ENCODE measurements around the gene TMOD1. TPM values are rescaled to one million over a fixed set of nuclear protein-coding genes. Genes with fewer than 3 reads are reported as not detected.

Gene TMOD1
- total RNA-seq, 2 experiments from 2014 or later = 0.79 to 1.1 TPM

DNA sequence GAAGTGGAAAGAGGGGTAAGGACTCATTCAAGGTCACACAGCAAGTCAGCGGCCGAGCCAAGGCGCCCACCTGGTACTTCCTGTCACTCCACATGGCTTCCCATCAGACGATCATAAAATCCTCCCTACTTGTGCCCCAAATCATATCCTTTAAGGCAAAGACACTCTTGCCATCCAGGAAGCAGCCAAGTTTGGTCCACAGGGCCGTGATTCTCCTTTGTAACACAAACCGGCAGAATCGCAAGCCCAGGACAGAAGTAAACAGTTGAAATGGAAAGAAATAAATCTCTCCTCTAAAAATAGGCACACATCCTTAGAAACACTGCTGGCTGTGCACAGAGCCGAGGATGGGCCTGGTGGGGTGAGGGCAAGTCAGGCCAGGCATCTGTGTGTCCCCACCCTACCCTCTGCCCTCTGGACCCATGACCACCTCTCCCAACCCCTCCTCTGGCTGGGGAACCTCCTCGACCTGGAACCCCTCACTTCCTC is 30.5 kb downstream of the TMOD1 start:
- no peaks in the 10 kb centered on the region for H3K9me3 Mint-ChIP-seq
- peaks cover 14% of the 10 kb centered on the region for H3K27me3 Mint-ChIP-seq
- ATAC-seq (ENCODE audit: low read depth) = no peak
- H3K36me3 Mint-ChIP-seq = no peaks in the 10 kb centered on the region
- POLR2A ChIA-PET = no interaction called here
- no peak overlapping the region for H3K27ac Mint-ChIP-seq
- DNase-seq = no peak
- no peaks in the 10 kb centered on the region for H3K4me1 Mint-ChIP-seq
- no peak overlapping the region for H3K4me3 Mint-ChIP-seq

DNA sequence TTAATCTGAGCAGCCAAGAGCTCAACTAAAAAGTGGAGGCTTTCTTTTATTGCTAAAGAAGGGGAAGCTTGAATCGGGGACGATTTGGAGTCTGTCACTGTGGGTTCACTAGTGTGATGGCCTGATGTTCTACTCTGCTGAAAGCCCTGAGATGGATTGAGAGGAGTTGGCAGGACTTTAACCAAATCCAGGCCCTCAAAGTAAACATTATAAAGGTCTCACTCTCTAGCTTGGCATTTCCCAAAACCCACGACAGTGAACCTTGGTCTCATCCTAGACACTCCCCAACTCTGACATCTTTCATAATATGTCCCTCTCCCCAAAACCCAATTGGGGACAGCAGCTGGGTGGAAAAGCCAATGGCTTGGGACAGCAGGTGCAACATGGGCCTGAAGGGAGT is 32.7 kb downstream of the TMOD1 start:
- DNase-seq = no peak
- peaks cover 31% of the 10 kb centered on the region for H3K27me3 Mint-ChIP-seq
- no peak overlapping the region for H3K27ac Mint-ChIP-seq
- no peaks in the 10 kb centered on the region for H3K4me1 Mint-ChIP-seq
- H3K4me3 Mint-ChIP-seq = no peak overlapping the region
- H3K9me3 Mint-ChIP-seq = no peaks in the 10 kb centered on the region
- POLR2A ChIA-PET = no interaction called here
- ATAC-seq (ENCODE audit: low read depth) = no peak
- H3K36me3 Mint-ChIP-seq = no peaks in the 10 kb centered on the region

DNA sequence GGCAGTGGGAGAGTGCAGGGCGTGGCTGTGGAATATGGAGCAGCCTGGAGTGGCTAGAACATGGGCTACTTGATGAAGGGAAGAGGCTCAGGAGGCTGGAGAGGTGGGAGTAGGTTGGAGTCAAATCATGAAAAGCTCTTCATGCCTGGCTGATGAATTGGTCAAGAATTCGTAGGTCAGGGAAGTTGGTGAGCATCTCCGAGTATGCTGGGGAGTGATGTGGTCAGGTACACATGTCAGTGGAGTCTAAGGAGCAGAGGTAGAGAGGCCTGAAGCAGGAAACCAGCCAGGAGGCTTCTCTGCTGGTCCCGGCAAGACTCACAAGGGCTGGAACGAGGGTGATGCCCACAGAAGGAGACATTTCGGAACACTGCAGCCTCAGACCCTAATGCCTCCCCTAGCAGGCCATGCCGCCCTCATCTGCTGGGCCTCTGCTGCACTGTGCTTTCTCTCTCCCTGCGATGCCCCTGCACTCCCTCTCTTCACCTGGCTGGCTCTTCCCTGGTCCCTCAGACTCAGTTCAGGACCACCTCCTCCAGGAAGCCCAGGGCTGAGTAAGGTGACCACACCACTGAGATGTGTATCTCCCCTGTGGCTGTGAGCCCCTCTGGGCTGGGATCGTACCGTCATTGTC is 33.6 kb downstream of the TMOD1 start:
- H3K27ac Mint-ChIP-seq = no peak overlapping the region
- DNase-seq (no peak), ATAC-seq (ENCODE audit: low read depth) (no peak)
- H3K36me3 Mint-ChIP-seq = no peaks in the 10 kb centered on the region
- no peaks in the 10 kb centered on the region for H3K4me1 Mint-ChIP-seq
- H3K4me3 Mint-ChIP-seq = no peak overlapping the region
- peaks cover 32% of the 10 kb centered on the region for H3K27me3 Mint-ChIP-seq
- no peaks in the 10 kb centered on the region for H3K9me3 Mint-ChIP-seq
- POLR2A ChIA-PET = no interaction called here

DNA sequence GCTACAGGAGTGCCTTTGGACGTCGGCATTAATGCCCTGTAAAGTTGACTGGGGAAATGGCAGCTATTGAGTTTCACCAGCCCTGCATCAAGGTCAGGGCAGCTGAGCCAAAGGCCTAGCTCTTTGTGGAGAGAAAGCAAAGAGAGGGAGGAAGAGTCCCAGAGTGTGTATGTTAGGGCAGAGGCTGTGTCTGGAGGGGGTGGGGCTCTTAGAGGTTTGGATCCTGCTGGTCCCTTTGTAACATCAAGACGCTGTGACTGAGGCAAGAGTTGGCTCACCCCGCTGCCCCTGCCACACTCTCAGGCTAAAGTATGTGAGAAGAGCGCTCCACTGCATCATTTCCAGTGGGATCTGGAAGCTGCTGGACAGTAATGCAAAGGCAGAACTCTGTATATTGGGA is 34.3 kb downstream of the TMOD1 start:
- no peak overlapping the region for H3K4me3 Mint-ChIP-seq
- H3K36me3 Mint-ChIP-seq = no peaks in the 10 kb centered on the region
- POLR2A ChIA-PET = no interaction called here
- no peak overlapping the region for H3K27ac Mint-ChIP-seq
- no peak for DNase-seq
- H3K4me1 Mint-ChIP-seq = no peaks in the 10 kb centered on the region
- ATAC-seq (ENCODE audit: low read depth) = no peak
- no peaks in the 10 kb centered on the region for H3K9me3 Mint-ChIP-seq
- H3K27me3 Mint-ChIP-seq = peaks cover 36% of the 10 kb centered on the region

DNA sequence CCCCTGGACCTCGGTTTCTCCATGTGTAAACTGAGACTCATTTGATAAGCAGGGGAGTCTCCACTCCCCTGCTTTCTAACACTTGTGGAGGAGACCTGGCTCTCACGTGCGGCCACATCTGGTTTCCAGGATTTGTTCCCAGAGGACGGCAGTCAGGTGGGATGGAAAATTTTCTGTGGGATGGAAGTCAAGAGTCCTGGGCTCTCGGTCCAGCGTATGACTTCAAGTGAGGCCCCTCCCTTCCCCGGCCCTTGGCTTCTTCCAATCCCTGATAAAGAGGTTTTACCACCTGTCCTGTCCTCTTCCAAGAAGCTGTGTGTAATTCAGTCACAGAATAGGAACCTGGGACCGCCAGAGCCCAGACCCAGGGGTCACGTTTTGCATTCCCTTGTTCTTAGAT is 35.0 kb downstream of the TMOD1 start:
- Mint-ChIP-seq H3K4me1 (no peaks in the 10 kb centered on the region), H3K4me3 (no peak overlapping the region), H3K27me3 (peaks cover 36% of the 10 kb centered on the region), H3K9me3 (no peaks in the 10 kb centered on the region), H3K27ac (no peak overlapping the region), H3K36me3 (no peaks in the 10 kb centered on the region)
- ATAC-seq (ENCODE audit: low read depth) (no peak), DNase-seq (no peak)
- POLR2A ChIA-PET = no interaction called here

DNA sequence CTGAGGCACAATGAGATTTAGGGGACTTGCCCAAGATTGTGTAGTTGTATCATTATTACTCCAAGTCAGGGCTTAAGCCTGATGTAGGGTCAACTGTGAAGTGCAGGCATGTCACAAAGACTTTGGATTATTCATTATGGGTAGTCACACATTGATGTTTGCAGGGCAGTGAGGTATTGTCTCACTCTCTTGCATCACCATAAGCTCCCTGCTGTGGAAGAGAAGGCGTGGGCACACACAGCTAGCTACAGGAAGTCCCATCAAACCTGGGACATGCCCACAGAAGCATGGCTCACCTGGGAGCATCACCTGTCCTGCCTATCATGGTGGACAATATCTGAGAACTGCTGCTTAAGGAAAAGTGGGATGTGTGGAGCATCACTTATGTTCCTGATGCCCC is 42.1 kb downstream of the TMOD1 start:
- H3K27me3 Mint-ChIP-seq = peaks cover 21% of the 10 kb centered on the region
- no peaks in the 10 kb centered on the region for H3K9me3 Mint-ChIP-seq
- no peaks in the 10 kb centered on the region for H3K36me3 Mint-ChIP-seq
- DNase-seq = no peak
- no peak overlapping the region for H3K4me3 Mint-ChIP-seq
- H3K4me1 Mint-ChIP-seq = no peaks in the 10 kb centered on the region
- POLR2A ChIA-PET = no interaction called here
- H3K27ac Mint-ChIP-seq = no peak overlapping the region
- ATAC-seq (ENCODE audit: low read depth) = no peak

DNA sequence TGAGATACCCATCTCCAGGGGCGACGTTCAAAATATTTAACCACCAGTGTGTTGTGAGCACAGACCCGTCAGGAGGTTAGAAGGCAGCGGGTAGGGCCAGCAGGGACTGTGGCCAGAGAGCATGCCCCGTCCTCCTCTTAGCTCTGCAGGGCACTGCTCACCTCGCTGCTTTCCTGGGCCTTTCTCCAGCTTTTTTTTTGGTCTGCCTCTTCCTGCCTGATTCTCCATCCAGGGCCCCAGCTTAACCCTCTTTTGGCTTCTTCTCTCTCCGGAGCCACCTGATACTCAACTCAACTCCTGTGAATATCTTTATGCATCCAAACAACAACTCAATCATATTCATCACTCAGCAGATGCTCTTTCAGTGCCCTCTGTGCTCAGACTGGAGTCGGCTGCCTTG is 44.0 kb downstream of the TMOD1 start:
- Mint-ChIP-seq H3K4me1 (no peaks in the 10 kb centered on the region), H3K4me3 (no peak overlapping the region), H3K36me3 (no peaks in the 10 kb centered on the region), H3K27ac (no peak overlapping the region), H3K27me3 (peaks cover 18% of the 10 kb centered on the region), H3K9me3 (no peaks in the 10 kb centered on the region)
- ATAC-seq (ENCODE audit: low read depth) (no peak), DNase-seq (no peak)
- POLR2A ChIA-PET = no interaction called here

DNA sequence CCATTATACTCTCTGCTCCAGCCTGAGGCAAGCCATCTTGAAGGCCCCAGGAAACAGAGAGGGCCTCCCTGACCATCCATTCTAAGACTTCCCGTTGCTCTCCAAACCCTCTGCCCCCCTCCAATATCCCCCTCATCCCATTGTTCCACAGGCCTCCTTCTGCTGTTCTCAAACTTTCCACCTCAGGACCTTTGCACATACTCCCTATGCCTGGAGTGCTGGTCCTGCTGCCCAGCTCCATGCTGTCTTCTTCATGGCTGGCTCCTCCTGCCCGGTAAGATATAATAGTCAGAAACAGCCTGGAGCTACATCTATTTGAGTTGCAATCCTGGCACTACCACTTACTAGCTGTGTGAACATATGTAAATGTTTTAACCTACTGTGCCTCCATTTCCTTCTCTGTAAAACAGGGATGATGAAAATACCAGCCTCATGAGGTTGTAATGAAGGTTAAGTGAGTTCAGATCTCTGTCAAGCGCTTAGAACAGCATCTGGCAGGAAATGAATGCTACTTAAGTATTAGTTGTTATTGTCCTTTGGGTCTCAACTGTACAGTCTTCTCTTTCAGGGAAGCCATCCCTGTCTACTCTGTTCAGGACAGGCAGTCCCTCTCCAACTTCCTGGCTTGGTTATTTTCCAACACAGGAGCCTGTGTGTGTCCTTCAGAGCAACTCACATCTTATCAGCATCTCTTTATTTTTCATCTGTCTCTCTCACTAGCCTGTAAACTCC is 45.8 kb downstream of the TMOD1 start:
- no peak for ATAC-seq (ENCODE audit: low read depth)
- Mint-ChIP-seq H3K27me3 (peaks cover 26% of the 10 kb centered on the region), H3K27ac (no peak overlapping the region), H3K36me3 (no peaks in the 10 kb centered on the region), H3K4me3 (no peak overlapping the region), H3K9me3 (no peaks in the 10 kb centered on the region), H3K4me1 (no peaks in the 10 kb centered on the region)
- POLR2A ChIA-PET = no interaction called here
- DNase-seq = no peak

DNA sequence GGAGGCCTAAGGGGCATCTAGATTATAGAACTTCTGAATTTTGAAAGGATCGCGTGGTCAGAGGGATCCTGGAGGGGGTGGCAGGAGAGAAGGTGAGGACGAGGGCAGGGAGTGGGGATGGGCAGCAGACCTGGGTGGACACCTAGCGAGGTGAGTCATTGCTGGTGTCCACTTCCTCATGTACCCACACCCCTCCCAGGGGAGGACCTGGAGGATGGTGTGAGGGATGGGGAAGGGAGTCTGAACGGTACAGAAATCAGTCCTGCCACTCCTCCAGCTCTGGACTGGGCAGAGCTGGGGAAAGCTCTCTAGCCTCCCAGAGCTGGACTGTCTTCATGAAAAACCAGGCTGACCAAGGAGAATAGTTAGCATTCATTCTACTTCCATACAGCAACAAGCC is 46.9 kb downstream of the TMOD1 start:
- Mint-ChIP-seq H3K4me1 (no peaks in the 10 kb centered on the region), H3K27me3 (peaks cover 36% of the 10 kb centered on the region), H3K36me3 (no peaks in the 10 kb centered on the region), H3K27ac (no peak overlapping the region), H3K9me3 (no peaks in the 10 kb centered on the region), H3K4me3 (no peak overlapping the region)
- POLR2A ChIA-PET = no interaction called here
- ATAC-seq (ENCODE audit: low read depth) = no peak
- no peak for DNase-seq

DNA sequence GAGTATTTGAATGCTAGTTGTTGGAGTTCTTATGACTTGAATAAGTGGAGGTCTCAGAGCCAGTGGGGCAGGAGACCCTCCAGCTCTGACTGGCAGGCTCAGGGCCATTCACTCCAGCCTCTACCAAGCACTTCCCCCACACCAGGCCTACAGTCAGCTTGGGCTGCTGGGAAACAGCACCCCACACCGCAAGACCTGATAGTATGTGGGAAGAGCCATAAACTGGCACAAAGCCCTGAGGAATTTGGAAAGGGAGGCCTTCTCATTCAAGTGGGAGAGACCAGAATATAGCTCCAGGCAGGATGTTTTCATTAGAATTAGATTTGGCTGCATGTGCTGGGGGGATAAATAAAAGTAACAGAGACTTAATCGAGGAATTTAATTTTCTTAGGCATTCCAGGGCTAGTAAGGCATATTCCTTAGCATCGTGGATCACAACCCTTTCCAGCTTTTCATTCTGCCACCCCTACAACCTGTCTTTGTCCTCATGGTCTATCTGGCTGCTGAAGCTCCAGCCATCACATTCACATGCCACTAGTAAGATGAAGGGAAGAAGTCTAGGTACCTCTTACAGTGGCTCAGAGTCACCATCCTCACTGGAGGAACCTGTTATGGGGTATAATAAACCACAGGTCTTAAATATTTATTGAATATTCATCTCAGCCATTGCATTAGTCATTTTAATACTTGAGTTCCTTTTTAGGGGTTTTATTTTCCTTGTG is 47.5 kb downstream of the TMOD1 start:
- Mint-ChIP-seq H3K4me1 (no peaks in the 10 kb centered on the region), H3K4me3 (no peak overlapping the region), H3K27ac (no peak overlapping the region), H3K36me3 (no peaks in the 10 kb centered on the region), H3K9me3 (no peaks in the 10 kb centered on the region), H3K27me3 (peaks cover 36% of the 10 kb centered on the region)
- ATAC-seq (ENCODE audit: low read depth) (no peak), DNase-seq (no peak)
- POLR2A ChIA-PET = no interaction called here

DNA sequence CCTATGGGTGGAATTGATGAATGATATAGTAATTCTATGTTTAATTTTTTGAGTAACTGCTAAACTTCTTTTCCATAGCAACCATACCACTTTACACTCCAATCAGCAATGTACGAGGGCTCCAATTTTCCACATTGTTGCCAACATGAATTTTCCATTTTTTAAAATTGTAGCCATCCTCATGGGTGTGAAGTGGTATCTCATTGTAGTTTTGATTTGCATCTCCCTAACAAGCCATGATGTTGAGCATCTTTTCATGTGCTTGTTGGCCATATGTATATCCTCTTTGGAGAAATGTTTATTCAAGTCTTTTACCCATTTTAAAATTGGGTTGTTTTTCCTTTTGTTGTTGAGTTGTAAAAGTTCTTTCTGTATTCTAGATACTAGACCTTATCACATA is 48.9 kb downstream of the TMOD1 start:
- DNase-seq (no peak), ATAC-seq (ENCODE audit: low read depth) (no peak)
- no peaks in the 10 kb centered on the region for H3K36me3 Mint-ChIP-seq
- H3K27ac Mint-ChIP-seq = no peak overlapping the region
- no peak overlapping the region for H3K4me3 Mint-ChIP-seq
- peaks cover 36% of the 10 kb centered on the region for H3K27me3 Mint-ChIP-seq
- no peaks in the 10 kb centered on the region for H3K4me1 Mint-ChIP-seq
- H3K9me3 Mint-ChIP-seq = no peaks in the 10 kb centered on the region
- POLR2A ChIA-PET = no interaction called here

DNA sequence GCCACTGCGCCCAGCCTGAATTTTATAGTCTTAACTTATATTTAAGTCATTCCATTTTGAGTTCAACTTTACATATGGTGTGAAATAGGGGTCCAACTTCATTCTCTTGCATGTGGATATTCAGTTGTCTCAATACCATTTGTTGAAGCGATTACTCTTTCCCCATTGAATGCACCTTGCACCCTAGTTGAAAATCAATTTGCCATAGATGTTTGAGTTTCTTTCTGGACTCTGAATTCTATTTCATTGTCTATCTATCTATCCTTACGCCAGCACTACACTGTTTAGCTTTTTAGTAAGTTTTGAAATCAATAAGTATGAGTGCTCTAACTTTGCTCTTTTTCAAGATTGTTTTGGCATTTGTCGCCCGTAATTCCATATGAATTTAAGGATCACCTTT is 49.8 kb downstream of the TMOD1 start:
- POLR2A ChIA-PET = no interaction called here
- Mint-ChIP-seq H3K4me3 (no peak overlapping the region), H3K27ac (no peak overlapping the region), H3K36me3 (no peaks in the 10 kb centered on the region), H3K27me3 (peaks cover 36% of the 10 kb centered on the region), H3K4me1 (no peaks in the 10 kb centered on the region), H3K9me3 (no peaks in the 10 kb centered on the region)
- ATAC-seq (ENCODE audit: low read depth) (no peak), DNase-seq (no peak)

DNA sequence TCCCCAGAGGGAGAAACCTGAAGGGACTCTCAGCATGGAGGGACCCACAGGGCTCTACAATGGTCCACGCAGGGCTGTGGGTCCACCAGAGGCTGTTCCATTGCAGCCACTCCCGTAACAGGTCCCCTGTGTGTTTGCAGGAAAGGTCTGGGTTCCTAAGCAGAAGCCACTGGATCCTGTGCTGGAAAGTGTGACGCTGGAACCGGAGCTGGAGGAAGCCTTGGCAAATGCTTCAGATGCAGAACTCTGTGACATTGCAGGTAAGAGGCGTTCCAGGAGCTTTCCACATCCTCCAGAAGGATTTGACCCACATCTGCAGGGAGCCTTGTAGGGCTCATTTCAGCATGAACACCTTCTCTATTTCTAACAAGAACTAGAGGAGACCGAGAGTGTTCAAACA is 51.7 kb downstream of the TMOD1 start:
- no peak for DNase-seq
- Mint-ChIP-seq H3K27ac (no peak overlapping the region), H3K9me3 (no peaks in the 10 kb centered on the region), H3K36me3 (no peaks in the 10 kb centered on the region), H3K4me3 (no peak overlapping the region), H3K4me1 (peaks cover 4% of the 10 kb centered on the region), H3K27me3 (peaks cover 33% of the 10 kb centered on the region)
- ATAC-seq (ENCODE audit: low read depth) = no peak
- POLR2A ChIA-PET = no interaction called here

DNA sequence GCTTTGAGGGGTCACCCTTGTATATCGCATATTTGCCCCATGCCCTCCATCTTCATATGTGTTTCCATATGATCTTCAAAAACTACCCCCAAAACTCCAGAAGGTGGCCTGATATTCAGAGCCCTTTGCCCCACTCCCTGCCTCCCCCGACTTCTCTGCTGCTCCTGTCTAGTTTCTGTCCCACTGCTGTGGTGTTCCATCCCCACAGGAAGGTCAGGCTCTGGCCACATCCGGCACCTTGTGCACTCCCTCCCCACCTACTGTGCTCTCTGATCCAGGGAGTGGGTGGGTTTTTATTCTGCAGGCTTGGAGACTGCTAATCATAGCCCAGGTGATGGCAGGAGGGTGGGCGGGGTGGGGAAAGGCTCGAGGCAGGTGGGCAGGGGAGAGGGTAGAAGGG is 52.4 kb downstream of the TMOD1 start:
- DNase-seq = no peak
- no peak for ATAC-seq (ENCODE audit: low read depth)
- Mint-ChIP-seq H3K9me3 (no peaks in the 10 kb centered on the region), H3K27ac (no peak overlapping the region), H3K36me3 (no peaks in the 10 kb centered on the region), H3K27me3 (peaks cover 31% of the 10 kb centered on the region), H3K4me1 (peaks cover 7% of the 10 kb centered on the region), H3K4me3 (no peak overlapping the region)
- POLR2A ChIA-PET = no interaction called here

Data from activated naive CD8-positive, alpha-beta T cell treated with anti-CD3 and anti-CD28 coated beads, Interleukin-2, amount 10 ng/mL, durations not matched to agents 7 days and 5 days (primary cell).